ENCODE results near the gene RHOT2.

DNA sequence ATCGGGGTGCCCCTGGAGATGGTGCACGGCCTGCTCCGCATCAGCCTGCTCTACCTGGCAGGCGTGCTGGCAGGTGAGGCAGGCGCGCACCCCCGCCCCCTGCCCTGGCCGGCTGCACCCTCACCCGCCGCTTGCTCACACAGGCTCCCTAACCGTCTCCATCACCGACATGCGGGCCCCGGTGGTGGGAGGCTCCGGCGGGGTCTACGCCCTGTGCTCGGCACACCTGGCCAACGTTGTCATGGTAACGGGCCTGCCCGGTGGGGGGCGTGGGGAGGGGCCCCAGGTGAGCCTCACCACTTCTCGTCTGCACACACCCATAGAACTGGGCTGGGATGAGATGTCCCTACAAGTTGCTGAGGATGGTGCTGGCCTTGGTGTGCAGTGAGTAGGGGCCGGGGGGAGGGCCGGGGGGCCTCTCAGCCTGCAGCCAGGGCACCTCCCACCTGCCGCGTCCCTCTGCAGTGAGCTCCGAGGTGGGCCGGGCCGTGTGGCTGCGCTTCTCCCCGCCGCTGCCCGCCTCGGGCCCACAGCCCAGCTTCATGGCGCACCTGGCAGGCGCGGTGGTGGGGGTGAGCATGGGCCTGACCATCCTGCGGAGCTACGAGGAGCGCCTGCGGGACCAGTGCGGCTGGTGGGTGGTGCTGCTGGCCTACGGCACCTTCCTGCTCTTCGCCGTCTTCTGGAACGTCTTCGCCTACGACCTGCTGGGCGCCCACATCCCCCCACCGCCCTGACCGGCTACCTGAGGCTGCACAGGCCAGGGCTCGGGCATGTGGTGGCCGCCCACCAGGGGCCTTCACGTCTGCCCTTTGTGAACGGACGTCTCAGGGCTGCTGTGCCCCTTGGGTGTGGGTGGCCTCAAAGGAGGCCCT, 9.6 kb downstream of the RHOT2 start:
- TF ChIP-seq POLR2AphosphoS5 (IDR thresholded peaks at IDR 0.05; ENCODE audit: low read length) (no peak), CBX3 (IDR thresholded peaks at IDR 0.05; ENCODE audit: borderline replicate concordance, low read depth) (no peak), POLR2A (IDR thresholded peaks at IDR 0.05; ENCODE audit: low read depth, low read length) (no peak; the same call in 1 of the 2 replicates), MXI1 (IDR thresholded peaks at IDR 0.05; ENCODE audit: low read depth, low read length) (no peak), ZNF622 (IDR thresholded peaks at IDR 0.05) (no peak), RAD21 (IDR thresholded peaks at IDR 0.05; ENCODE audit: insufficient read depth, low read depth, low read length) (no peak), NR2F1 (conservative IDR thresholded peaks at IDR 0.05) (no peak)
- TF ChIP-seq, protein P1, sequence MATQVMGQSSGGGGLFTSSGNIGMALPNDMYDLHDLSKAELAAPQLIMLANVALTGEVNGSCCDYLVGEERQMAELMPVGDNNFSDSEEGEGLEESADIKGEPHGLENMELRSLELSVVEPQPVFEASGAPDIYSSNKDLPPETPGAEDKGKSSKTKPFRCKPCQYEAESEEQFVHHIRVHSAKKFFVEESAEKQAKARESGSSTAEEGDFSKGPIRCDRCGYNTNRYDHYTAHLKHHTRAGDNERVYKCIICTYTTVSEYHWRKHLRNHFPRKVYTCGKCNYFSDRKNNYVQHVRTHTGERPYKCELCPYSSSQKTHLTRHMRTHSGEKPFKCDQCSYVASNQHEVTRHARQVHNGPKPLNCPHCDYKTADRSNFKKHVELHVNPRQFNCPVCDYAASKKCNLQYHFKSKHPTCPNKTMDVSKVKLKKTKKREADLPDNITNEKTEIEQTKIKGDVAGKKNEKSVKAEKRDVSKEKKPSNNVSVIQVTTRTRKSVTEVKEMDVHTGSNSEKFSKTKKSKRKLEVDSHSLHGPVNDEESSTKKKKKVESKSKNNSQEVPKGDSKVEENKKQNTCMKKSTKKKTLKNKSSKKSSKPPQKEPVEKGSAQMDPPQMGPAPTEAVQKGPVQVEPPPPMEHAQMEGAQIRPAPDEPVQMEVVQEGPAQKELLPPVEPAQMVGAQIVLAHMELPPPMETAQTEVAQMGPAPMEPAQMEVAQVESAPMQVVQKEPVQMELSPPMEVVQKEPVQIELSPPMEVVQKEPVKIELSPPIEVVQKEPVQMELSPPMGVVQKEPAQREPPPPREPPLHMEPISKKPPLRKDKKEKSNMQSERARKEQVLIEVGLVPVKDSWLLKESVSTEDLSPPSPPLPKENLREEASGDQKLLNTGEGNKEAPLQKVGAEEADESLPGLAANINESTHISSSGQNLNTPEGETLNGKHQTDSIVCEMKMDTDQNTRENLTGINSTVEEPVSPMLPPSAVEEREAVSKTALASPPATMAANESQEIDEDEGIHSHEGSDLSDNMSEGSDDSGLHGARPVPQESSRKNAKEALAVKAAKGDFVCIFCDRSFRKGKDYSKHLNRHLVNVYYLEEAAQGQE (IDR thresholded peaks at IDR 0.05; ENCODE audit: low read depth, low read length), result no peak

Measured in GM12878 (cell line).